Activated naive CD4-positive, alpha-beta T cell treated with anti-CD3 and anti-CD28 coated beads, Interleukin-2, amount 50 U/mL, for 16 hours (primary cell): ENCODE data around the gene MUC4.
"Not testable (repeated sequence)": the region's sequence is repeated elsewhere in the genome, so short reads cannot be mapped to it uniquely, and the experiment has no call there.

ENCODE experiments used
- DNase-seq: peaks from one replicate; pipeline ENCODE4 v3.0.0-alpha.2; 2020

Gene MUC4

GRCh38 chr3:195758721-195759353, 52.9 kb downstream of the MUC4 start:
- no peak for DNase-seq

GRCh38 chr3:195757827-195758226, 53.9 kb downstream of the MUC4 start:
- no peak for DNase-seq

- DNase-seq = no peak
These were observed 54.3 kb downstream of the MUC4 start for GRCh38 chr3:195757438-195757770.

GRCh38 chr3:195755791-195756676, 55.7 kb downstream of the MUC4 start:
- DNase-seq = no peak

GRCh38 chr3:195755391-195755790, 56.3 kb downstream of the MUC4 start:
- no peak for DNase-seq

GRCh38 chr3:195754906-195755305, 56.8 kb downstream of the MUC4 start:
- no peak for DNase-seq

- DNase-seq = no peak
These were observed 57.6 kb downstream of the MUC4 start for GRCh38 chr3:195754141-195754540.

- DNase-seq = no peak
These were observed 58.1 kb downstream of the MUC4 start for GRCh38 chr3:195753581-195753980.

GRCh38 chr3:195752546-195753331, 59.0 kb downstream of the MUC4 start:
- DNase-seq = no peak

GRCh38 chr3:195752066-195752465, 59.7 kb downstream of the MUC4 start:
- no peak for DNase-seq

- no peak for DNase-seq
These were observed 60.2 kb downstream of the MUC4 start for GRCh38 chr3:195751560-195751959.

- DNase-seq = no peak
These were observed 60.8 kb downstream of the MUC4 start for GRCh38 chr3:195750797-195751520.

- not testable (repeated sequence) for DNase-seq
These were observed 62.6 kb downstream of the MUC4 start for GRCh38 chr3:195749101-195749500.

GRCh38 chr3:195748661-195749060, 63.1 kb downstream of the MUC4 start:
- no peak for DNase-seq

GRCh38 chr3:195746751-195747150, 65.0 kb downstream of the MUC4 start:
- DNase-seq = no peak

- DNase-seq = no peak
These were observed 65.4 kb downstream of the MUC4 start for GRCh38 chr3:195746346-195746745.

GRCh38 chr3:195744437-195744836, 67.3 kb downstream of the MUC4 start:
- DNase-seq = no peak

- DNase-seq = no peak
These were observed 72.1 kb downstream of the MUC4 start for GRCh38 chr3:195739561-195740111.

- no peak for DNase-seq
These were observed 73.3 kb downstream of the MUC4 start for GRCh38 chr3:195738274-195739044.

- not testable (repeated sequence) for DNase-seq
These were observed 73.9 kb downstream of the MUC4 start for GRCh38 chr3:195737782-195738181.

- DNase-seq = no peak
These were observed 74.8 kb downstream of the MUC4 start for GRCh38 chr3:195736866-195737490.
